ENCODE measurements around the gene NTF4.

Gene NTF4

GRCh38 chr19:49098795-49099194, 34.2 kb upstream of the NTF4 start:
- no peak overlapping the region for H3K4me3 ChIP-seq (ENCODE audit: low read length)
- TF ChIP-seq CTCF (conservative IDR thresholded peaks at IDR 0.05; ENCODE audit: low read length), result no peak
- no peak for DNase-seq (ENCODE audit: low read depth)

GRCh38 chr19:49097453-49098288, 33.1 kb upstream of the NTF4 start:
- no peak overlapping the region for H3K4me3 ChIP-seq (ENCODE audit: low read length)
- TF ChIP-seq CTCF (conservative IDR thresholded peaks at IDR 0.05; ENCODE audit: low read length), result peak; percentile 100
- DNase-seq (ENCODE audit: low read depth), result peak; percentile 66

GRCh38 chr19:49094505-49095482, 30.2 kb upstream of the NTF4 start:
- TF ChIP-seq CTCF (conservative IDR thresholded peaks at IDR 0.05; ENCODE audit: low read length), result no peak
- no peak overlapping the region for H3K4me3 ChIP-seq (ENCODE audit: low read length)
- peak; percentile 22 for DNase-seq (ENCODE audit: low read depth)

GRCh38 chr19:49092686-49093085, 28.1 kb upstream of the NTF4 start:
- H3K4me3 ChIP-seq (ENCODE audit: low read length), result no peak overlapping the region
- no peak for DNase-seq (ENCODE audit: low read depth)
- no peak for TF ChIP-seq CTCF (conservative IDR thresholded peaks at IDR 0.05; ENCODE audit: low read length)

- TF ChIP-seq CTCF (conservative IDR thresholded peaks at IDR 0.05; ENCODE audit: low read length), result no peak
- no peak for DNase-seq (ENCODE audit: low read depth)
Observed at GRCh38 chr19:49091391-49092038, 26.9 kb upstream of the NTF4 start.

GRCh38 chr19:49086296-49086695, 21.7 kb upstream of the NTF4 start:
- DNase-seq (ENCODE audit: low read depth), result no peak
- TF ChIP-seq CTCF (conservative IDR thresholded peaks at IDR 0.05; ENCODE audit: low read length), result no peak
- H3K4me3 ChIP-seq (ENCODE audit: low read length), result peak overlapping the region; percentile 93

More at GRCh38 chr19:49091391-49092038, 26.9 kb upstream of the NTF4 start:
- H3K4me3 ChIP-seq (ENCODE audit: low read length), result no peak overlapping the region
